NCI-H526 (cell line): ENCODE measurements around the gene PPP1CB.

Experiments used
- DNase-seq, 2 experiments: peaks; one replicate each; lab custom pipeline; 2025; lab: John Stamatoyannopoulos, UW

Gene PPP1CB

GRCh38 chr2:28745225-28745624 lies 6.4 kb upstream of the PPP1CB start:
- DNase-seq: no peak

- no peak for DNase-seq
Measured at GRCh38 chr2:28745876-28746275, 5.8 kb upstream of the PPP1CB start.

GRCh38 chr2:28746429-28747111 lies 5.1 kb upstream of the PPP1CB start:
- DNase-seq: no peak

- DNase-seq: no peak
Measured at GRCh38 chr2:28747714-28748113, 3.9 kb upstream of the PPP1CB start.

GRCh38 chr2:28748176-28748575 lies 3.5 kb upstream of the PPP1CB start:
- no peak for DNase-seq

- DNase-seq: no peak
Measured at GRCh38 chr2:28748941-28749340, 2.7 kb upstream of the PPP1CB start.

- no peak for DNase-seq
Measured at GRCh38 chr2:28749526-28749925, 2.1 kb upstream of the PPP1CB start.

- DNase-seq: peak; percentile 55 to 59
Measured at GRCh38 chr2:28750316-28751251, 1.0 kb upstream of the PPP1CB start.

GRCh38 chr2:28751956-28752630 lies 463 bp downstream of the PPP1CB start:
- DNase-seq: peak in 1 of 2 experiments; percentile 66

- no peak for DNase-seq
Measured at GRCh38 chr2:28752631-28753376, 1.2 kb downstream of the PPP1CB start.

- no peak for DNase-seq
Measured at GRCh38 chr2:28754321-28754720, 2.7 kb downstream of the PPP1CB start.

GRCh38 chr2:28755421-28755820 lies 3.8 kb downstream of the PPP1CB start:
- no peak for DNase-seq

- no peak for DNase-seq
Measured at GRCh38 chr2:28758459-28758858, 6.8 kb downstream of the PPP1CB start.

GRCh38 chr2:28761420-28761819 lies 9.8 kb downstream of the PPP1CB start:
- DNase-seq: no peak

GRCh38 chr2:28764909-28765711 lies 13.5 kb downstream of the PPP1CB start:
- no peak for DNase-seq

GRCh38 chr2:28766070-28766469 lies 14.4 kb downstream of the PPP1CB start:
- peak; percentile 9 to 15 for DNase-seq

- DNase-seq: no peak
Measured at GRCh38 chr2:28767337-28767736, 15.7 kb downstream of the PPP1CB start.

GRCh38 chr2:28768422-28768821 lies 16.8 kb downstream of the PPP1CB start:
- no peak for DNase-seq

GRCh38 chr2:28768952-28769351 lies 17.3 kb downstream of the PPP1CB start:
- DNase-seq: no peak

- no peak for DNase-seq
Measured at GRCh38 chr2:28772351-28772750, 20.7 kb downstream of the PPP1CB start.

- no peak for DNase-seq
Measured at GRCh38 chr2:28776471-28776870, 24.8 kb downstream of the PPP1CB start.
